DMS 273 (cell line): Measurements from ENCODE around the gene GNPDA1.

Source experiments
- DNase-seq: peaks from one replicate; lab custom pipeline; 2025; ENCODE audit not compliant: unreplicated experiment; lab: John Stamatoyannopoulos, UW

GNPDA1 gene

DNA sequence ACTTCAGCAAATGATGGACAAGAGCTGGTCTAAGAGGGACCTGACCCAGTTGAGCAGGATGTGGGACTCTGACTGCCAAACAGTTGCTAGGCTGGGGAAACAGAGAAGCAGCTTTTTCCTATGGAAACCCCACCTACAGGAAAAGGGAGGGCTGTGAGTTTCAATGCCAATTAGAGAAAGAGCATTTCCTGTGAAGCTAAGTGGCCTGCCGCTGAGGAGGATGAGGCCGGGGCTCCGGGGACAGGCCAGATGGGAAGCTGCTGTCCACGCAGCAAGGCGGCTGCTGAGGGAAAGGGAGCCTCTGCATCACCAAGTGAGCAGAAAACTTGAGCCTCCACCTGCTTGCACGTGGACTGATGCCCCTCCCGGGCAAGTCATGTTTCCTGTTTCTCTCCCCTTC lies 54.7 kb downstream of the GNPDA1 start, which contains the start of gene PCDH12:
PCDH12 (minus strand) TSS at position 90 of the 400 bp plus-strand sequence. CDS start 351 bp downstream, outside the sequence.
- peak; percentile 23 for DNase-seq

GRCh38 chr5:141957367-141957996 lies 55.3 kb downstream of the GNPDA1 start:
- DNase-seq: peak; percentile 20

GRCh38 chr5:141954194-141954593 lies 58.6 kb downstream of the GNPDA1 start:
- no peak for DNase-seq

DNA sequence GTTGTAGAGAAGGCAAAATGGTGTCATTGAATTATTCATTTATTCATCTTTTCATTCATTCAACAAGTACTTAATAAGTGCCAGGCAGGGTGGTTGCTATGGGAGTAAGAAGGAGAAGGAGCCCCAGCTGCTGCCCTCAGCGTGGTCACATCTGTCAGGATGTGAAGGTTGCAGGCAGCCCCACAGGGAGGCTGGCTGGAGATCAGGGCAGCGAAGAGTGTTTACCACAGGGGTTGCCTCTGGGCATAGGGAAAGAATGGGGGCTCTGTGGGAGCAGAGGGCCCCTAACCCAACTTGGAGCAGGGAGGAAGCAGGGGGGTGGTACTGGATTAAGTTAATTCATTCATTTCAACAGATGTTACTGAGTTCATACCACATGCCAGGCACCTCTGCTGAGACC lies 60.8 kb downstream of the GNPDA1 start:
- peak; percentile 87 for DNase-seq

DNA sequence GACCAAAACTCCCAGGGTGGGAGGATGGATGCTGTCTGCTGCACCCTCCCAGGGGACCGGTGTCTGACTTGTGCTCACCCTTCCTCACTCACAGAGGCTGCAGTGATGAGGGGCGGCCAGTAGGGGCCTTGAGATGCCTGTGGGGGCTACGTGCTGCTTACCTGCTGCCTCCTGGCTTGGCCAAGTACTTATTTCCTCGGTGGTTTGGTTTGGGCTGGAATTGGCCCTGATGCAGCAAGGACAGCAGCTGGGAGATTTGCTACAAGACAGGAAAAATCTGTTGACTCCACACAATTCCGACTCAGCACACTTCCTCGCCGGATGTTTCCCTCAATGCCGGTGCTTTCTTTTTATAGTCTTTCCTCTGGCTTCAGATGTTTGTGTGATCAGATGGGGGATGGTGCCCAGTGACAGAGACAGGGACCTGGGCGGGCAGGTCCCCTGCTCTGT lies 61.5 kb downstream of the GNPDA1 start:
- DNase-seq: peak; percentile 63
